Measurements from ENCODE around the gene DGKG.

DNA sequence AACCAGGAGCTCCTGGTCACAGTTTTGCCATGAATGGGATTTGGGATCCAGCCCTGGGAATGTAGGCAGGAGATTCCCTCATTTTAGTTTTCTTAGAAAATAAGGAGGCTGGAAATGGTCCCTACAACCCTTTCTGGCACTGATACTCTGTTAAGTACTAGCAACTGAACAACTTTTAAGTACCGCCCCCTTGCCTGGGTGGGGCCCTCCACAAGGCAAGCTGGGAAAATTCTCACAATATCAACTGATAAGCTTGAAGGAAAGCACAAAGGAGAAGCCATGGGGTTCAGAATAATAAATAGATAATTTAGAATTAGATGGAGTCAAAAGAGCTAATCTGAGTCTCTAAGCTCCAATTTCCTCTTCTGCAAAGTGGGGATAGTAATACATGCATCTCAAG is 4.2 kb upstream of the DGKG start:
- TF ChIP-seq, protein P1, sequence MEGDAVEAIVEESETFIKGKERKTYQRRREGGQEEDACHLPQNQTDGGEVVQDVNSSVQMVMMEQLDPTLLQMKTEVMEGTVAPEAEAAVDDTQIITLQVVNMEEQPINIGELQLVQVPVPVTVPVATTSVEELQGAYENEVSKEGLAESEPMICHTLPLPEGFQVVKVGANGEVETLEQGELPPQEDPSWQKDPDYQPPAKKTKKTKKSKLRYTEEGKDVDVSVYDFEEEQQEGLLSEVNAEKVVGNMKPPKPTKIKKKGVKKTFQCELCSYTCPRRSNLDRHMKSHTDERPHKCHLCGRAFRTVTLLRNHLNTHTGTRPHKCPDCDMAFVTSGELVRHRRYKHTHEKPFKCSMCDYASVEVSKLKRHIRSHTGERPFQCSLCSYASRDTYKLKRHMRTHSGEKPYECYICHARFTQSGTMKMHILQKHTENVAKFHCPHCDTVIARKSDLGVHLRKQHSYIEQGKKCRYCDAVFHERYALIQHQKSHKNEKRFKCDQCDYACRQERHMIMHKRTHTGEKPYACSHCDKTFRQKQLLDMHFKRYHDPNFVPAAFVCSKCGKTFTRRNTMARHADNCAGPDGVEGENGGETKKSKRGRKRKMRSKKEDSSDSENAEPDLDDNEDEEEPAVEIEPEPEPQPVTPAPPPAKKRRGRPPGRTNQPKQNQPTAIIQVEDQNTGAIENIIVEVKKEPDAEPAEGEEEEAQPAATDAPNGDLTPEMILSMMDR (IDR thresholded peaks at IDR 0.05; ENCODE audit: low read depth, low read length, poor library complexity, severe bottlenecking): no peak
- no peak for TF ChIP-seq EZH2phosphoT487 (IDR thresholded peaks at IDR 0.05; ENCODE audit: borderline replicate concordance, low read length)
